Keratinocyte (primary cell): ENCODE measurements around the gene ZNF474.

Experiments used
- EZH2 ChIP-seq: IDR thresholded peaks from one replicate; pipeline ENCODE4 v1.6.1; 2012; ENCODE audit warnings: inconsistent platforms, mild to moderate bottlenecking, low read length, moderate library complexity
- TF ChIP-seq, protein P1 (sequence below), 3 experiments: IDR thresholded peaks in 1 of 3; conservative IDR thresholded peaks in 1 of 3; optimal IDR thresholded peaks in 1 of 3; 2 replicates in 2 of 3; 3 replicates in 1 of 3; pipeline versions ENCODE3 to v1.5.1; 2011; ENCODE audit warnings: low read length in 3 of 3, mild to moderate bottlenecking in 3 of 3, moderate library complexity in 2 of 3, control low read depth in 1 of 3, inconsistent platforms in 1 of 3; ENCODE audit not compliant: insufficient read depth in 2 of 3; ENCODE audit errors: extremely low read depth in 1 of 3

- TF ChIP-seq, protein P1, sequence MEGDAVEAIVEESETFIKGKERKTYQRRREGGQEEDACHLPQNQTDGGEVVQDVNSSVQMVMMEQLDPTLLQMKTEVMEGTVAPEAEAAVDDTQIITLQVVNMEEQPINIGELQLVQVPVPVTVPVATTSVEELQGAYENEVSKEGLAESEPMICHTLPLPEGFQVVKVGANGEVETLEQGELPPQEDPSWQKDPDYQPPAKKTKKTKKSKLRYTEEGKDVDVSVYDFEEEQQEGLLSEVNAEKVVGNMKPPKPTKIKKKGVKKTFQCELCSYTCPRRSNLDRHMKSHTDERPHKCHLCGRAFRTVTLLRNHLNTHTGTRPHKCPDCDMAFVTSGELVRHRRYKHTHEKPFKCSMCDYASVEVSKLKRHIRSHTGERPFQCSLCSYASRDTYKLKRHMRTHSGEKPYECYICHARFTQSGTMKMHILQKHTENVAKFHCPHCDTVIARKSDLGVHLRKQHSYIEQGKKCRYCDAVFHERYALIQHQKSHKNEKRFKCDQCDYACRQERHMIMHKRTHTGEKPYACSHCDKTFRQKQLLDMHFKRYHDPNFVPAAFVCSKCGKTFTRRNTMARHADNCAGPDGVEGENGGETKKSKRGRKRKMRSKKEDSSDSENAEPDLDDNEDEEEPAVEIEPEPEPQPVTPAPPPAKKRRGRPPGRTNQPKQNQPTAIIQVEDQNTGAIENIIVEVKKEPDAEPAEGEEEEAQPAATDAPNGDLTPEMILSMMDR (optimal IDR thresholded peaks at IDR 0.05 in 1 of 3, IDR thresholded peaks at IDR 0.05 in 1 of 3, conservative IDR thresholded peaks at IDR 0.05 in 1 of 3; ENCODE audit: extremely low read depth in 1 of 3, insufficient read depth in 2 of 3, low read length in 3 of 3), result no peak
- no peak for TF ChIP-seq EZH2
Measured at GRCh38 chr5:122107016-122107415, 22.3 kb upstream of the ZNF474 start.
